ENCODE data around the gene RAD52.
"Not testable (repeated sequence)": the region's sequence is repeated elsewhere in the genome, so short reads cannot be mapped to it uniquely, and the experiment has no call there.

RAD52 gene

GRCh38 chr12:966724-967123, 17.2 kb upstream of the RAD52 start:
- DNase-seq: no peak

GRCh38 chr12:958588-959123, 9.2 kb upstream of the RAD52 start:
- DNase-seq: no peak

DNA sequence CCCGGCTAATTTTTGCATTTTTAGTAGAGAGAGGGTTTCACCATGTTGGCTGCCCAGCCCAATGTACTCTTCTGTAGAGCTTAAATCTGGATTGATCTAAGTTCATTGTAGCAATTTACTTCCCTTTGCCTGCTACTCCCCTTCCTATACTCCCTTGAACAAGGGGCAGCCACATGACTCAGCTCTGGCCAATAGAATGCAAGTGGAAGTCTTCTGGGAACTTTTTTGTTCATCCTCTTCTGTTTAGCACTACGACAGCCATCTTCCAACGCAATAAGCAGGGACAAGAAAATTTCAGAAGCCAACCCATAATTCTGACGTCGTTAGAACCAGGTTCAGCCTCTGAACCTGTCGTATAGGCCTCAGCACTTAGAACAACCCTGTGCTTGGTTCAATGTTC, 6.4 kb upstream of the RAD52 start:
- DNase-seq: no peak

DNA sequence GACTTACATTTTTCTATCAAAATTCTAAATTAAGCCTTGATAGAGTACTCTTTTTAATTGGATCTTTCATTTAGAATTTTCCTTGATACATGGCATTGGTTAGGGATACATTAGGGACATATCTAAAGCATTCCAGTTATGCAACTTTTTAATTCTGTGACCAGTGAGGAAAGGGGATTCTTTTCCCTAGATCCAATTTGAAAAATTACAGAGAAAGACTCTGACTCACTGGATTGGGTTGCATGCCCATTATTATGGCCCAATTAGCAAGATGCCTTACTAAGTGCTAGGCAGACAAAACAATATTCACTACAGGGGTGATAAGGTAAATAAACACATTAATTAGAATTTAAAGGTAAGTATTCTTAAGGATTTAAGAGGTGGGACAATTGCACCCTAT, 5.2 kb upstream of the RAD52 start:
- no peak for DNase-seq

- DNase-seq: peak; percentile 48
Observed at GRCh38 chr12:953776-954175, 4.3 kb upstream of the RAD52 start.

- DNase-seq: peak; percentile 5
Observed at GRCh38 chr12:951176-951575, 1.7 kb upstream of the RAD52 start.

DNA sequence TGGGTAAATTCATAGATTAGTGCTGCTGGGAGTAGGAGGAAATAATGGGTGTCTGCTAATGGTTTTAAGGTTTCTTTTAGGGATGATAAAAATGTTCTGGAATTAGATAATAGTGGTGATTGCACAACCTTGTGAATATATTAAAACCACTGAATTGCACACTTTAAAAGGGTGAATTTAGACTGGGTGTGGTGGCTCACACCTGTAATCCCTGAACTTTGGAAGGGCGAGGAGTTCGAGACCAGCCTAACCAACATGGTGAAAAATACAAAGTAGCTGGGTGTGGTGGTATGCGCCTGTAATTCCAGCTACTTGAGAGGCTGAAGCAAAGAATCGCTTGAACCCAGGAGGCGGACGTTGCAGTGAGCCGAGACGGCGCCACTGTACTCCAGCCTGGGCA, 1.3 kb downstream of the RAD52 start:
- DNase-seq: no peak

GRCh38 chr12:946631-947030, 2.9 kb downstream of the RAD52 start:
- DNase-seq: no peak

DNA sequence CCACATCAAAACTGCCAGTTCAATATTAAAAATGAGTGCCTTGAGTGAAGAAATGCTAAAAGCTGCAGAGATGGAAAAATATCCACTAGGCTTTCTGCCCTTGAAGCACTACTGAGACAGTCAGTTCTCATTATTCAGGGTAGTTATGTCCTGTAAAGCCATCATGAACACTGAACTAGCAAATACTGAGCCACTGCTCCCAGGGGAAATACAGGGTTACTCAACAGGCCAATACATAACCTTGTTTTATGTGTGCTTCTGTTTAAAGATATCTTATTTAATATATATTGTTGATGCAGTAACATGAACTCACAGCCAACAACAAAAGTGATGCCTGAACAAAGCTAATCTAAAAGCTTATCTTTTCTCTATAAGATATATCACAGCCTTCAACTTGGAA, 3.3 kb downstream of the RAD52 start:
- no peak for DNase-seq

DNA sequence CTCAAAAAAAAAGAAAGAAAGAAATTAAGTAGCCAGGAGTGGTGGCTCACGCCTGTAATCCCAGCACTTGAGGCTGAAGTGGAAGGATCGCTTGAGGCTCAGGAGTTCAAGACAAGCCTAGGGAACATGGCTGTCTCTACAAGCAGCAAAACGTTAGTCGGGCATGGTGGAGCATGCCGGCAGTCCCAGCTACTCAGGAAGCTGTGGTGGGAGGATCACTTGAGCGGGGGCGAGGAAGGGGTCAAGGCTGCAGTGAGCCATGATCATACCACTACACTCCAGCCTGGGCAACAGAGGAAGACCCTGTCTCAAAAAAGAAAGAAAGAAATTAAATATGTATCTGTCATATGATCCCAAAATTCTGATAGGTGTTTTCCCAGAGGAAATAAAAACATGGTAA, 5.3 kb downstream of the RAD52 start:
- DNase-seq: no peak

DNA sequence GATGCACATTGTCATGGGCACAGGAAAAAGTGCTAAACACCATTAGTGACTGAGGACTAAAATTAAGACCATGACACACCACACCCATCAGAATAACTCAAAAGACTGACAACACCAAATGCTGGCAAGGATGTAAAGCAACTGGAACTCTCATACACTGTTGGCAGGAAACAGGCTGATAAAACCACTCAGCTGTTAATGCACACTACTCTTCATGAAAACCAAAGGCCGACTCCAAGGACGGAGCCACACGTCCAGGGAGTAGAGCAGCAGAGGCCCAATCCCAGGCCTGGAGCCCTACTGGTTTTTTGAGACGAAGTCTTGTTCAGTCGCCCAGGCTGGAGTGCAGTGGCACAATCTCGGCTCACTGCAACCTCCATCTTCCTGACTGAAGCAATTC, 6.4 kb downstream of the RAD52 start:
- no peak for DNase-seq

DNA sequence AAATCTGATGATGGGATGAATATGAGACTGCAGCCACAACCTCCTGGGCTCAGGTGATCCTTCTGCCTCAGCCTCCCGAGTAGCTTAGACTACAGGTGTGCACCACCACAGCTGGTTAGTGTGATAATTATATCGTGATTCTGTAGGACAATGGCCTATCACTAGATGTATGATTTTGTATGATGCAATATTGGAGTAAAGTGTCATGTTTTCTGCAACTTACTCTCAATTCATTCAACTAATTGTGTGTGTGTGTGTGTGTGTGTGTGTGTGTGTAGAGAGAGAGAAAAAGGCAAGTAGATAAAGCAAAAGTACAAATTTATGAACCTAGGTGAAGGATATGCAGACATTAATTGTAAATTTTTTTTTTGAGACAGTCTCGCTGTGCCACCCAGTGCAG, 10.7 kb downstream of the RAD52 start:
- DNase-seq: no peak

- DNase-seq: no peak
Observed at GRCh38 chr12:936377-937345, 12.8 kb downstream of the RAD52 start.

- DNase-seq: not testable (repeated sequence)
Observed at GRCh38 chr12:935891-936290, 13.6 kb downstream of the RAD52 start.

- no peak for DNase-seq
Observed at GRCh38 chr12:931591-931990, 17.9 kb downstream of the RAD52 start.

GRCh38 chr12:931060-931459, 18.4 kb downstream of the RAD52 start:
- DNase-seq: no peak

DNA sequence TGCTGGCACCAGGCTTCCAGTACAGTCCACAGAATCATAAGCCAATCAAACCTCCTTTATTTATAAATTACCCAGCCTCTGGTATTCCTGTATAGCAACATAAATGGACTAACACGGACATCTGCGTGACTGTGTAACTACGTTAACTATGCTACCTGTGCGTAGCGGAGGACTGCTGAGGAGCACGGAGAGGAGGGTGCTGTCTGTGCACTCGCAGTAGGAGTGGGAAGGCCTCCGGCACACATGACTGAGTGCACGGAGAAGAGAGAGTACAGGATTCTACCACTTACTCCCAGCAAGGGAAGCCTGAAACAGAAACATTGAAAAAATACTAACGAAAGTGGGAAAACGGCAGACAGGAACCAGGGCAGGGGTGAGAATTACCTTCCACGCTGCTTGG, 22.9 kb downstream of the RAD52 start:
- no peak for DNase-seq

- DNase-seq: no peak
Observed at GRCh38 chr12:922285-922684, 27.2 kb downstream of the RAD52 start.

- DNase-seq: no peak
Observed at GRCh38 chr12:920676-921075, 28.8 kb downstream of the RAD52 start.

DNA sequence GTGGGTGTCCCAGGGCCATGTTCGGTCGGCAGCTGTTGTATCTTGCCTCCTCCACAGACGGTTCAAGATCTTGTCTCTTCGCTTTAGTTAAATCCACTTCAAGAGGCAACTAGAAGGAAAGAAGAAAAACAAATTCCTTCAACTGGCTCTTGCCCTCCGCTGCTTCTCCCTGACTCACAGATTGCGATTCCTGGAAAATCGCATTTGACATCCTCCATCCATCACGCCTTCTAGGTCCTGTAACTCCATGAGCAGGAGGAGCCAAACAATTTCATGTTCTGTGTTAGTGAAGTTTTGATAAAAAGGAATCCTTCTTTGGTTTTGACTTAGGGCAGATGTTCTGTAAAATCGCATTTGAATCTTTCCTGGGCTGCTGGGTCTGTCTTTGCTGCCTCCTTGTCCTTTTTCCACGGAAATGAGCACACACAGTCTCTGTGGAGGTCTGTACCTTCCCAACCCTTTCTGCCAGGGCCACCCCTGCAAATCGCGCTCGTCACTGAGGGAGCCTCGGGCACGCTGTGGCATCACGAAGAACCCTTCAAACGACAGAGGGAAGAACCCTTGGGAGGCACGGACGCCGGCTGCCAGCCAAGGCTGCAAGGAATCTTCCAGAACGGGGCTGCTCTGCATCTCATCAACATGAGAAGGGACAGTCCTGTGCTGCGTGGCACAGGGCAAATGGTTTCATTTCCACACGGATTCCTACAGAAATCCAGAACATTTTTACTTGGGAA, 32.6 kb downstream of the RAD52 start:
- DNase-seq: no peak

DNA sequence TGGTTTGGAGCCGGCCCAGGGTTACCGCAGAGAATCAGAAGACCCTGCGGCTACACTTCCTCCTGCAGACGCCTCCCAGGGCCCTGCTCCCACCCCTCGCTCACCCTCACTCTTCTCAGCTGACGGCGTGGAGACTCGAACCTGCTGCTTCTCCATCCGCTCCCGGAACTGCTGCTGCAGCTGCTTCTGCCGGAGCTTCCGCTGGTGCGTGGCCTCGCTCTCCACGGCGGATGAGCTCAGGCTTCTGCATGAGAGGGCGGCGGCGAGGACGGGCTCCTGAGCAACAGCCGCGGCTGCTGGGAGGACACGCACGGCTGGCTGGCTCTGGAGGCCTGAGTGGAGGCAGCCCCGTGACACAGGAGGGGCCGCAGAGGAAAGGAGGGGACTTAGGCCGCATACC, 33.3 kb downstream of the RAD52 start:
- no peak for DNase-seq

GRCh38 chr12:915090-915489, 34.4 kb downstream of the RAD52 start:
- no peak for DNase-seq

- DNase-seq: no peak
Observed at GRCh38 chr12:913919-914698, 35.4 kb downstream of the RAD52 start.

Measured in NCI-H526 treated with DMSO at 0.1 percent for 48 hours (cell line).